ENCODE results near the gene RPF1. TPM values are rescaled to one million over a fixed set of nuclear protein-coding genes. Genes with fewer than 3 reads are reported as not detected.
A peak's percentile ranks its signal among the peaks of the same experiment; 100 is the strongest.

Gene RPF1
- total RNA-seq (2022) (36.0 and 43.1 TPM in 2 replicates), Bru-seq, nascent RNA (percentile 89 among the genes with signal in this experiment), BruChase-seq, experiment 1, labeled RNA remaining after a 6-hour chase (percentile 84 among the genes with signal in this experiment), BruChase-seq, experiment 2, labeled RNA remaining after a 2-hour chase (percentile 79 among the genes with signal in this experiment)
- long read RNA-seq, transcript RPF1-201 (9 exons, 1,385 nt): major isoform, 106 of 119 reads
- long read RNA-seq, partial matches to known transcripts: 5 of 119 reads
- long read RNA-seq, other reads (novel, unspliced or antisense): 8 of 119 reads

- Mint-ChIP-seq H3K4me1 (ENCODE audit: insufficient read depth, unreplicated experiment) (peaks cover 21% of the 10 kb centered on the region), H3K27me3 (ENCODE audit: insufficient read depth, unreplicated experiment) (no peaks in the 10 kb centered on the region), H3K9me3 (ENCODE audit: unreplicated experiment) (peaks cover 8% of the 10 kb centered on the region), H3K27ac (ENCODE audit: low read depth, unreplicated experiment) (peak within 1 kb of the TSS; percentile 95), H3K4me3 (ENCODE audit: unreplicated experiment) (peak within 1 kb of the TSS; percentile 88), H3K36me3 (ENCODE audit: insufficient read depth, unreplicated experiment) (peaks cover 28% of the 10 kb centered on the region)
- DNase-seq (ENCODE audit: unreplicated experiment): peak; percentile 83
- CTCF ChIA-PET: interaction anchor here (0.6 to 2.0 kb wide), 16 partner anchors 13 to 338 kb away, joined by 3 to 9 read pairs (median 4); partner anchors contain the start of gene CTBS
- intact Hi-C loops (cut with micrococcal nuclease): loop anchor here (1.0 kb wide), 1 partner anchor 95 kb away; the partner anchor contains the start of gene CTBS
- TSS peak; percentile 86 for BruUV-seq (replicated peaks)
- no peak for TF ChIP-seq CTCF (IDR thresholded peaks at IDR 0.05; ENCODE audit: unreplicated experiment)
- POLR2A ChIA-PET: interaction anchor here (0.6 to 4.8 kb wide), 31 partner anchors 8 to 434 kb away, joined by 3 to 90 read pairs (median 4); partner anchors contain the start of genes CTBS, GNG5, PRKACB and SPATA1
Measured at GRCh38 chr1:84478876-84479868, at the start of gene RPF1. RPF1 (plus strand) TSS chr1:84479266; CDS start chr1:84479282, 16 bp downstream.

DNA sequence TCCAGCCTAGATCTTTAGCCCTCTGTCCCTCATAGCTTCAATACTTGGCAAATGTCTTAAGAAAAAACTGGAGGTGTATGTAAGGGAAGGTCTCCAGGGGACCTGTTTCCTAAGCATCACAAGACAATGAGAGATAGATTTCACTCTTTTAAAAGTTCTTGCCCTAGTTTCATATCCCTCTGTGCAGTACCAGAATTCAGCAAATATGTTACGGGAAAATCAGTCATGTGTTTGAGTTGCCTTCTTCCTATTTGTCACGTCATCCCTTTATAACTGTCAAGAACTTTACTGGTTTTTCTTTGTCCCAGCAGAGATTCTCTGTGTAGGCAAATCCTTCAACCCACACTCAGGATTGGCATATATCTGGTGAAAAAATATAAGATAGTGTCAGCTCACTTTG lies 48.5 kb upstream of the RPF1 start:
- Mint-ChIP-seq H3K36me3 (ENCODE audit: insufficient read depth, unreplicated experiment) (no peaks in the 10 kb centered on the region), H3K27me3 (ENCODE audit: insufficient read depth, unreplicated experiment) (no peaks in the 10 kb centered on the region), H3K4me1 (ENCODE audit: insufficient read depth, unreplicated experiment) (peaks cover 7% of the 10 kb centered on the region), H3K4me3 (ENCODE audit: unreplicated experiment) (no peak overlapping the region), H3K9me3 (ENCODE audit: unreplicated experiment) (peaks cover 15% of the 10 kb centered on the region), H3K27ac (ENCODE audit: low read depth, unreplicated experiment) (no peak overlapping the region)
- no peak for DNase-seq (ENCODE audit: unreplicated experiment)
- TF ChIP-seq CTCF (IDR thresholded peaks at IDR 0.05; ENCODE audit: unreplicated experiment): no peak
- ChIA-PET POLR2A (interaction anchor here (0.6 kb wide), 1 partner anchor 572 kb away, joined by 4 read pairs; no protein-coding TSS in a partner anchor), CTCF (interaction anchor here (0.6 to 9.0 kb wide), 4 partner anchors 13 to 712 kb away, joined by 4 to 174 read pairs (median 6); partner anchors contain the start of gene PRKACB)
- intact Hi-C loops (cut with micrococcal nuclease): loop anchor here (5.0 to 10.0 kb wide), 2 partner anchors 133 to 436 kb away; partner anchors contain the start of gene TTLL7
- no TSS peak for BruUV-seq (replicated peaks)

GRCh38 chr1:84433258-84434080 lies 45.6 kb upstream of the RPF1 start:
- Mint-ChIP-seq H3K27ac (ENCODE audit: low read depth, unreplicated experiment) (no peak overlapping the region), H3K9me3 (ENCODE audit: unreplicated experiment) (peaks cover 15% of the 10 kb centered on the region)

More at GRCh38 chr1:84433258-84434080, 45.6 kb upstream of the RPF1 start:
- no TSS peak for BruUV-seq (replicated peaks)
- H3K4me1 Mint-ChIP-seq (ENCODE audit: insufficient read depth, unreplicated experiment): no peaks in the 10 kb centered on the region
- H3K36me3 Mint-ChIP-seq (ENCODE audit: insufficient read depth, unreplicated experiment): no peaks in the 10 kb centered on the region
- ChIA-PET POLR2A (interaction anchor here (0.7 to 1.8 kb wide), 6 partner anchors 49 to 290 kb away, joined by 3 to 4 read pairs (median 4); partner anchors contain the start of gene PRKACB), CTCF (interaction anchor here (0.6 to 12.2 kb wide), 55 partner anchors 9 to 1269 kb away, joined by 3 to 174 read pairs (median 3); partner anchors contain the start of gene PRKACB)
- H3K4me3 Mint-ChIP-seq (ENCODE audit: unreplicated experiment): no peak overlapping the region
- intact Hi-C loops (cut with micrococcal nuclease): loop anchor here (1.0 to 10.0 kb wide), 5 partner anchors 136 to 529 kb away; partner anchors contain the start of gene TTLL7
- no peaks in the 10 kb centered on the region for H3K27me3 Mint-ChIP-seq (ENCODE audit: insufficient read depth, unreplicated experiment)
- TF ChIP-seq CTCF (IDR thresholded peaks at IDR 0.05; ENCODE audit: unreplicated experiment): peak; percentile 61
- DNase-seq (ENCODE audit: unreplicated experiment): peak; percentile 70

Data from MCF 10A (cell line).